ENCODE results near the gene PACSIN1. TPM values are rescaled to one million over a fixed set of nuclear protein-coding genes. Genes with fewer than 3 reads are reported as not detected.
"Not testable (repeated sequence)": the region's sequence is repeated elsewhere in the genome, so short reads cannot be mapped to it uniquely, and the experiment has no call there.

Gene PACSIN1
- total RNA-seq, 1 donor from 2014 or later, result not detected

GRCh38 chr6:34486106-34486740 is 20.3 kb downstream of the PACSIN1 start:
- DNase-seq, result no peak

GRCh38 chr6:34486886-34487285 is 21.0 kb downstream of the PACSIN1 start:
- not testable (repeated sequence) for DNase-seq

- no peak for DNase-seq
Measured at GRCh38 chr6:34487536-34487935, 21.7 kb downstream of the PACSIN1 start.

- no peak for DNase-seq
Measured at GRCh38 chr6:34489207-34489805, 23.4 kb downstream of the PACSIN1 start.

GRCh38 chr6:34490390-34491090 is 24.7 kb downstream of the PACSIN1 start:
- DNase-seq, result no peak

GRCh38 chr6:34491091-34491430 is 25.2 kb downstream of the PACSIN1 start:
- no peak for DNase-seq

GRCh38 chr6:34493344-34493743 is 27.5 kb downstream of the PACSIN1 start:
- DNase-seq, result no peak

- DNase-seq, result no peak
Measured at GRCh38 chr6:34494973-34495372, 29.1 kb downstream of the PACSIN1 start.

GRCh38 chr6:34496103-34496685 is 30.3 kb downstream of the PACSIN1 start:
- DNase-seq, result no peak

- no peak for DNase-seq
Measured at GRCh38 chr6:34497411-34497810, 31.5 kb downstream of the PACSIN1 start.

- no peak for DNase-seq
Measured at GRCh38 chr6:34506718-34507117, 40.8 kb downstream of the PACSIN1 start.

GRCh38 chr6:34508425-34508824 is 42.5 kb downstream of the PACSIN1 start:
- no peak for DNase-seq

- DNase-seq, result no peak
Measured at GRCh38 chr6:34509782-34510181, 43.9 kb downstream of the PACSIN1 start.

- no peak for DNase-seq
Measured at GRCh38 chr6:34510299-34510698, 44.4 kb downstream of the PACSIN1 start.

GRCh38 chr6:34511214-34511914 is 45.5 kb downstream of the PACSIN1 start:
- DNase-seq, result no peak

- DNase-seq, result no peak
Measured at GRCh38 chr6:34511915-34512737, 46.2 kb downstream of the PACSIN1 start.

- DNase-seq, result no peak
Measured at GRCh38 chr6:34512738-34513115, 46.9 kb downstream of the PACSIN1 start.

GRCh38 chr6:34513646-34514045 is 47.8 kb downstream of the PACSIN1 start:
- no peak for DNase-seq

GRCh38 chr6:34514112-34514511 is 48.2 kb downstream of the PACSIN1 start:
- DNase-seq, result no peak

GRCh38 chr6:34514593-34515472 is 49.0 kb downstream of the PACSIN1 start:
- DNase-seq, result peak; percentile 75

Measured in dermis blood vessel endothelial cell (primary cell).